ENCODE measurements around the gene ZCWPW2. TPM values are rescaled to one million over a fixed set of nuclear protein-coding genes. Genes with fewer than 3 reads are reported as not detected.

Gene ZCWPW2
- polyA plus RNA-seq, 1 donor: 2.2 TPM

Other genes starting within 250 kb of the ZCWPW2 start
- gene CMC1, start 107.1 kb upstream of the ZCWPW2 start, polyA plus RNA-seq (ENCODE audit: insufficient read length): 24.9 TPM
- 69.2 TPM for gene AZI2, start 103 bp downstream of the ZCWPW2 start, polyA plus RNA-seq (ENCODE audit: insufficient read length)